GM18861 (cell line): Measurements from ENCODE around the gene BPIFB1.

Source experiments
- ATAC-seq: cut with Tn5 transposase; IDR thresholded peaks from one replicate; pipeline ENCODE4 v1.9.1; 2021; ENCODE audit not compliant: unreplicated experiment

The BPIFB1 gene

GRCh38 chr20:33291830-33292355, 8.9 kb downstream of the BPIFB1 start:
- ATAC-seq, result no peak

- no peak for ATAC-seq
Observed at GRCh38 chr20:33296206-33296605, 13.2 kb downstream of the BPIFB1 start.

- no peak for ATAC-seq
Observed at GRCh38 chr20:33298391-33298790, 15.4 kb downstream of the BPIFB1 start.

- ATAC-seq, result no peak
Observed at GRCh38 chr20:33299111-33299603, 16.1 kb downstream of the BPIFB1 start.

GRCh38 chr20:33301192-33301930, 18.3 kb downstream of the BPIFB1 start:
- ATAC-seq, result no peak

- no peak for ATAC-seq
Observed at GRCh38 chr20:33303595-33303994, 20.6 kb downstream of the BPIFB1 start.

- no peak for ATAC-seq
Observed at GRCh38 chr20:33304046-33304445, 21.0 kb downstream of the BPIFB1 start.

GRCh38 chr20:33305589-33306057, 22.6 kb downstream of the BPIFB1 start:
- ATAC-seq, result no peak

- no peak for ATAC-seq
Observed at GRCh38 chr20:33306228-33306627, 23.2 kb downstream of the BPIFB1 start.

- no peak for ATAC-seq
Observed at GRCh38 chr20:33306807-33307206, 23.8 kb downstream of the BPIFB1 start.

- no peak for ATAC-seq
Observed at GRCh38 chr20:33308668-33309067, 25.7 kb downstream of the BPIFB1 start.

- no peak for ATAC-seq
Observed at GRCh38 chr20:33309631-33310030, 26.6 kb downstream of the BPIFB1 start.

- ATAC-seq, result no peak
Observed at GRCh38 chr20:33310327-33310899, 27.4 kb downstream of the BPIFB1 start.

- ATAC-seq, result no peak
Observed at GRCh38 chr20:33311011-33311410, 28.0 kb downstream of the BPIFB1 start.

GRCh38 chr20:33311996-33312395, 29.0 kb downstream of the BPIFB1 start:
- ATAC-seq, result no peak

GRCh38 chr20:33312583-33312982, 29.6 kb downstream of the BPIFB1 start:
- ATAC-seq, result no peak

- ATAC-seq, result no peak
Observed at GRCh38 chr20:33313686-33314314, 30.8 kb downstream of the BPIFB1 start.

- no peak for ATAC-seq
Observed at GRCh38 chr20:33316343-33316742, 33.3 kb downstream of the BPIFB1 start.

GRCh38 chr20:33316958-33317357, 33.9 kb downstream of the BPIFB1 start:
- no peak for ATAC-seq

GRCh38 chr20:33317424-33318095, 34.5 kb downstream of the BPIFB1 start:
- no peak for ATAC-seq

- no peak for ATAC-seq
Observed at GRCh38 chr20:33318096-33318429, 35.0 kb downstream of the BPIFB1 start.
